NCI-H2196 (cell line): Measurements from ENCODE around the gene GABBR2.

Source experiments
- DNase-seq: peaks from one replicate; lab custom pipeline; 2025; ENCODE audit not compliant: unreplicated experiment; lab: John Stamatoyannopoulos, UW

GABBR2 gene

GRCh38 chr9:98572054-98572627 lies 136.6 kb downstream of the GABBR2 start:
- DNase-seq, result no peak

- DNase-seq, result no peak
Measured at GRCh38 chr9:98571643-98572042, 137.1 kb downstream of the GABBR2 start.

- no peak for DNase-seq
Measured at GRCh38 chr9:98570663-98571440, 137.9 kb downstream of the GABBR2 start.

- DNase-seq, result no peak
Measured at GRCh38 chr9:98570055-98570454, 138.7 kb downstream of the GABBR2 start.

GRCh38 chr9:98569491-98569890 lies 139.2 kb downstream of the GABBR2 start:
- DNase-seq, result no peak

- DNase-seq, result no peak
Measured at GRCh38 chr9:98568909-98569469, 139.7 kb downstream of the GABBR2 start.

- DNase-seq, result no peak
Measured at GRCh38 chr9:98568234-98568908, 140.4 kb downstream of the GABBR2 start.

GRCh38 chr9:98567540-98568233 lies 141.0 kb downstream of the GABBR2 start:
- DNase-seq, result no peak

- no peak for DNase-seq
Measured at GRCh38 chr9:98565152-98566135, 143.3 kb downstream of the GABBR2 start.

DNA sequence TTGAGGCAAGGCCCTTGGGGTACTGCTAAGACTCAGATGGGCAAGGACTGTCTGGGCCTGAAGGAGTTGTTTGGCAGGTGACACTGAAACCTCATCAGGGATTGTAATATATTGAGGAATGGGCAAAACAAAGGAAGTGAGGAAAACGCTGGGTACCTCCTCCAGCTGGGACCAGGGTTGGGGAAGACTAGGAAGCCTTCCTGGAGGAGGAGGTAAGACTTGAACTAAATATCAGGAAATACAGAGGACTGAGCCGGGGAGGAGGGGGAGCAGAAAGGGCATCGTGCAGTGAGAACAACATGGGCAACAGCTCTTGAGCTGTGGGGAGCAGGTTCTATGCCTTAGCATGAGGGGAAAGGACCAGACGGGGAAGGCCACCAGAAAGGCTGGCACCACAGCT lies 144.0 kb downstream of the GABBR2 start:
- DNase-seq, result no peak

DNA sequence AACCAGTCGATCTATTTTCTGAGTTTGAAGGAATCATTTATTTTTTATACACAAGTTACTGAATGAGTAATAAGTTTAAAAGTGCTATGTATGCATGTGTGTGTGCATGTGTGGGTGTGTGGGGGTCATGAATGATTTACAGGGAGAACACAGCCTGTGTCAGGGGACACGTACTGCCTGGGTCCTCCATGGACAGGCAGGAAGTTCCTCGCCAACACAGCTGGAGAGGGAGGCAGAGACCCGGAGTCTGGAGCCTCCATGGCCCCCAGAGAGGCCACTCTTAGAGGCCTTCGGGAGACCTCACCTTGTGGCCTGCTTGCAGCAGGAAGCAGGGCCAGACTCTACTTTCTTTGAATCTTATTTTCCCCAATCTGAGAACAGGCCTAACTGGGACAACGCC lies 144.7 kb downstream of the GABBR2 start:
- no peak for DNase-seq

DNA sequence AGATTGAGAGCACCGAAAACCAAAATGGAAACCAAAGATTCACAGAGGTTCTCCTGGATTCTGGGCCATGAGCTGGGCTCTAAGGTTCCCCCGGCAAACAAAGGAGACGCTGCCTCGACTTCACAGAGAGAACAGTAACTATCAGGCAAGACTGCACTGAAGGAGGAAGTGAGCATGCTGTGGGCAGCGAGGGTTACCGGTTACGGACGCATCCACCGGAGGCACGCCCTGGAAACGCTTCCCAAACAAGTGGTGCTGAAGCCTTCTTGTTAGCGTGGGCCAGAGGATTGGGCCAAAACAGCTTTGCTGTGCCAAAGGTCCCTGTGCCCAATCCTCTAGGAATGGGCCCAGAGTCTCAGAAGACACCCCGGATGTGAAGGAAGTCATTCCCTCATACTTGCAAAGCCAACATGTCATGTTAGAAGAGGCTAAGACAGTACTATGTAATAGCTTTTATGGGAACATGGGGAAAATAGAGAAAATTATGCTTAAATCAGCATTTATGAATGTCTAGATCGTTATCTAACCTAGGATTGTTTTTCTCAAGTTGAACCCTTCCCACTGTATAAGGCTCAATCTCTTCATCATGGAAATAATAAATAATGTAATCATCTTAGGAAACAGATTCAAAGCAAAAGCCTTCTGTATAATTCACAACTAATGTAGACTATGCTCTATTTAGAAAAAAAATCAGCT lies 145.4 kb downstream of the GABBR2 start:
- no peak for DNase-seq

DNA sequence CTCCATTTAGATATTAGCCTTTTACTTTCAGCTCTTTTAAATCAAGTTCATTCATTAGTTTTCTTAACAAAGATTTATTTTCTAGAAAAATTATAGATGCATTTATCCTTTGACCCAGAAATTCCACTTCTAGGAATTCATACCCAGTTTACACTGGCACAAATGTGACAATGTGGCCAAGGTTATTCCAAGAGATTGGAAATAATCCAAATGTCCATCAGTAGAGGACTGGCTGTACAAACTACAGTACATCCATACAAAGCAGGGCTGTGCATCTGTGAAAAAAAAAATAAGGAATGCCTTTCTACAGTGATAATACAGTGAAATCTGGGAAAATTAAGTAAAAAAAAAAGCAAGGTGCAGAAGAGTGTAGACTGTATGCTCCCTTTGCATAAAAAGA lies 149.2 kb downstream of the GABBR2 start:
- no peak for DNase-seq

GRCh38 chr9:98558575-98558974 lies 150.2 kb downstream of the GABBR2 start:
- DNase-seq, result no peak

- DNase-seq, result no peak
Measured at GRCh38 chr9:98556511-98556910, 152.2 kb downstream of the GABBR2 start.

DNA sequence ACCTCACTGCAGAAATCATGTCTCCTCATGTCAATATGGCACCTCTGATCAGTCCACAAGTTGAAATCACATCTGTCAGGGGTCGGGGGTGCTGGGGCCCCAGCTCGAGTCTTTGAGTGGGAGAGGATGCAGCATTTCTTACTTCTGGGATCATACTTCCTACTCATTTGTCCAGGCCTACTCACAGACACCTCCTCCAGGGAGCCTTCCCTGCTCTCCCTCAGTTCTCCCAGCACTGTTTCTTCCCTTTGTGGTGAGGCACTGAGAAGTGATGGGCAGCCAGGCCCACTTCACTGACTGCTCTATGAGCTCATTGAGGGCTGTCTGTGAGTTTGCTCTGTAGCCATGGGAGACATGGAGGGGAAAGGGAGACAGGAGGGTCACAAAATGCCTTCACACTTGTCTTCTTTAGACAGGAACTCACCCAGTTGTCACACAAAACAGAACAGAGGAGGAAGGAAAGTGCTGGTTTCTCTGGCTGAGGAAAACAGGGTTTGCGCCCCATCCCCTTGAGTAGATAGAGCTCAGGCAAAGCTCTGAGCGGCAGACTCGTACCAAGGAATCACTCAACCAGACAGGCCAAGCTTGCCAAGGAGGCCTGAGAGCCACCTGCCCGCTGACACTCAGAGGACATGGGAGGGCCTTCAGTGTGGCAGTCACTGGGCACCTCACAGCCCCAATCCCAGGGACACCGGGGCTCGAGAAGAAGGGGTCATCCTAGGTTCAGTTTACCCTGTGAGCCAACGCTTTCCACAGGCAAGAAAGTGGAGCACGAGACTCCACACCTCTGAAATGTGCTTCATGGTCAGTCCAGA lies 152.9 kb downstream of the GABBR2 start:
- no peak for DNase-seq

- no peak for DNase-seq
Measured at GRCh38 chr9:98554752-98555151, 154.0 kb downstream of the GABBR2 start.

DNA sequence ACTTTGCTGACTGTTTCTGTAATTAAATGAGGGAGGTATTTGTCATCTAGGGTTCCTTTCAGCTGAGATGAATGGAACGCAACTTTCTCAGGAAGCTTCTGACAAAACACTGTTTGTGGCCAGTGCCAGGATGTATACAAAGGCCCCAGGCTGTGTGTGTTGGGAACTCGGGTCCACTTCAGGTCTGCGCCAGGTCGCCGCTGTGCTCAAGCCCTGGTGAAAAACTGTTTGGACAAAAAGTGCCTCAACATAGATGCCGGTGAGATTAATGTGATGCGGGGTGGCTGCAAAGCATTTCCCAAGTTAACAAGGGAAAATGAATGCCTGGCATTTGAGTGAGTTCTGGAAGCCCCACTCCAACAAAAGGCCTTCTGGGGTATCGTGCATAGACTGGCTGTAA lies 156.4 kb downstream of the GABBR2 start:
- no peak for DNase-seq
